Suprapubic skin (tissue), 3 donors: ENCODE measurements around the gene COX7A2.

ENCODE experiments used
- CTCF ChIP-seq, 2 donors: fragments of 200-600 bp in 1 of 2; fragments of 450-650 bp in 1 of 2; sonication (generic) in 1 of 2; IDR thresholded peaks; one replicate each; pipeline ENCODE4 v1.5.1; 2016 to 2019; ENCODE audit warnings: antibody characterized with exemption in 2 of 2, mild to moderate bottlenecking in 1 of 2, moderate library complexity in 1 of 2
- POLR2AphosphoS5 ChIP-seq, 3 donors: sonication (generic); formaldehyde crosslinking; IDR thresholded peaks; one replicate each; pipeline ENCODE4 v1.6.1; 2017; ENCODE audit warnings: antibody characterized with exemption in 3 of 3

DNA sequence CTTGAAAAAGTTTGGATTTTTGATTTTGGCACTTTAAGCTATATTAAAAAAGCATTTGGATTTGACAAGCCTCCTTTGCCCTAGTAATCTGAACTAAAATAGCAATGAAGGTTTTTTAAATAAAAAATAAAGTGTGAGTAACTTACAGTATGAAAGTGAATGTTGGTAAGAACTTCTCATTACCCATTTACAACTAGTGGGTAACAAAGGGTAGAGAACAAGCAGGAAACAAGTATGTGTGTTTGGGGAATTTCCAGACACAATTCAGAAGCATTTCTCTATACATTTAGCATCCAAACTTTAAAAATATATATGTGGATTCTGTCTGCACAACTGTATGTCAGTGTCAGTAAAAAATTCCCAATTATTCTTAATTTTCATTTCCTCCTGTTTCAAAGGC is 38.1 kb upstream of the COX7A2 start:
- no peak for TF ChIP-seq POLR2AphosphoS5 (IDR thresholded peaks at IDR 0.05)
- no peak for TF ChIP-seq CTCF (IDR thresholded peaks at IDR 0.05)
